CD4-positive, alpha-beta memory T cell (primary cell): Measurements from ENCODE around the gene MAD1L1. TPM values are rescaled to one million over a fixed set of nuclear protein-coding genes. Genes with fewer than 3 reads are reported as not detected.

Experiments
- CTCF ChIA-PET: fragments of 350-600 bp; sonication (Branson Sonifier 250); formaldehyde crosslinking; loops from one replicate; lab custom pipeline; 2021; ENCODE audit warnings: inconsistent platforms; ENCODE audit not compliant: partially characterized antibody; lab: Charles Lee
- POLR2A ChIA-PET: fragments of 350-600 bp; sonication (Branson Sonifier 250); formaldehyde crosslinking; loops from one replicate; lab custom pipeline; 2021; ENCODE audit not compliant: partially characterized antibody; lab: Charles Lee
- DNase-seq, 5 donors: peaks; one replicate each; pipeline versions ENCODE4 v3.0.0 to v3.0.0-alpha.2; 2020 to 2022; ENCODE audit warnings: mixed read lengths in 1 of 5
- H3K27ac ChIP-seq: one replicate; pipeline ENCODE4 v1.7.0; 2013; ENCODE audit warnings: low read depth, low read length
- H3K27me3 ChIP-seq: 2 replicates; pipeline ENCODE4 v1.7.0; 2013; ENCODE audit warnings: mild to moderate bottlenecking, low read length, moderate library complexity; ENCODE audit not compliant: insufficient read depth
- H3K36me3 ChIP-seq: 2 replicates; pipeline ENCODE4 v1.7.0; 2013; ENCODE audit warnings: mild to moderate bottlenecking, low read length, moderate library complexity; ENCODE audit not compliant: insufficient read depth
- H3K4me1 ChIP-seq: 2 replicates; pipeline ENCODE4 v1.7.0; 2013; ENCODE audit warnings: mild to moderate bottlenecking, low read length, moderate library complexity; ENCODE audit not compliant: insufficient read depth
- H3K4me3 ChIP-seq, 2 donors: one replicate each; pipeline ENCODE4 v1.7.0; 2013; ENCODE audit warnings: low read length in 2 of 2, mild to moderate bottlenecking in 1 of 2
- H3K9me3 ChIP-seq, 2 donors: one replicate each; pipeline ENCODE4 v1.7.0; 2013; ENCODE audit warnings: low read length in 2 of 2, control low read depth in 1 of 2; ENCODE audit not compliant: control insufficient read depth in 1 of 2
- H3K27ac Mint-ChIP-seq, 7 donors: one replicate each; pipeline ENCODE4 v1.8.0; 2020 to 2021; ENCODE audit warnings: mixed read lengths in 7 of 7, mild to moderate bottlenecking in 6 of 7, inconsistent platforms in 3 of 7, moderate library complexity in 3 of 7
- H3K27me3 Mint-ChIP-seq, 2 donors: one replicate each; pipeline ENCODE4 v1.8.0; 2020 to 2021; ENCODE audit warnings: mixed read lengths in 2 of 2
- H3K36me3 Mint-ChIP-seq, 2 donors: one replicate each; pipeline ENCODE4 v1.8.0; 2020 to 2021; ENCODE audit warnings: mixed read lengths in 2 of 2, inconsistent platforms in 1 of 2, mild to moderate bottlenecking in 1 of 2
- H3K4me1 Mint-ChIP-seq, 4 donors: one replicate each; pipeline ENCODE4 v1.8.0; 2020 to 2021; ENCODE audit warnings: mixed read lengths in 4 of 4, mild to moderate bottlenecking in 1 of 4
- H3K4me3 Mint-ChIP-seq, 8 donors: one replicate each; pipeline ENCODE4 v1.8.0; 2020 to 2021; ENCODE audit warnings: mixed read lengths in 8 of 8, mild to moderate bottlenecking in 7 of 8, moderate library complexity in 6 of 8, inconsistent platforms in 3 of 8
- H3K9me3 Mint-ChIP-seq, 8 donors: one replicate each; pipeline ENCODE4 v1.8.0; 2020 to 2021; ENCODE audit warnings: mixed read lengths in 8 of 8, mild to moderate bottlenecking in 5 of 8, inconsistent platforms in 3 of 8, moderate library complexity in 1 of 8
- intact Hi-C: fragments of 100-400 bp; cut with micrococcal nuclease; formaldehyde crosslinking; loops from one replicate; pipeline ENCODE4 v1.15.1; 2023
- polyA plus RNA-seq, 2 donors: library from polyadenylated mRNA; unstranded; fragments of 300-500 nt; fragmentation: Illumina TruSeq; gene quantifications; one replicate each; pipeline ENCODE4 v1.2.3, GENCODE V29; 2021
- total RNA-seq, 2 experiments: library from RNA; stranded (reverse); gene quantifications; one replicate each; pipeline ENCODE4 v1.2.3, GENCODE V29; 2021

The MAD1L1 gene
- total and polyA plus RNA-seq, 4 experiments from 2014 or later, result 89.9 to 132 (median 110) TPM

DNA sequence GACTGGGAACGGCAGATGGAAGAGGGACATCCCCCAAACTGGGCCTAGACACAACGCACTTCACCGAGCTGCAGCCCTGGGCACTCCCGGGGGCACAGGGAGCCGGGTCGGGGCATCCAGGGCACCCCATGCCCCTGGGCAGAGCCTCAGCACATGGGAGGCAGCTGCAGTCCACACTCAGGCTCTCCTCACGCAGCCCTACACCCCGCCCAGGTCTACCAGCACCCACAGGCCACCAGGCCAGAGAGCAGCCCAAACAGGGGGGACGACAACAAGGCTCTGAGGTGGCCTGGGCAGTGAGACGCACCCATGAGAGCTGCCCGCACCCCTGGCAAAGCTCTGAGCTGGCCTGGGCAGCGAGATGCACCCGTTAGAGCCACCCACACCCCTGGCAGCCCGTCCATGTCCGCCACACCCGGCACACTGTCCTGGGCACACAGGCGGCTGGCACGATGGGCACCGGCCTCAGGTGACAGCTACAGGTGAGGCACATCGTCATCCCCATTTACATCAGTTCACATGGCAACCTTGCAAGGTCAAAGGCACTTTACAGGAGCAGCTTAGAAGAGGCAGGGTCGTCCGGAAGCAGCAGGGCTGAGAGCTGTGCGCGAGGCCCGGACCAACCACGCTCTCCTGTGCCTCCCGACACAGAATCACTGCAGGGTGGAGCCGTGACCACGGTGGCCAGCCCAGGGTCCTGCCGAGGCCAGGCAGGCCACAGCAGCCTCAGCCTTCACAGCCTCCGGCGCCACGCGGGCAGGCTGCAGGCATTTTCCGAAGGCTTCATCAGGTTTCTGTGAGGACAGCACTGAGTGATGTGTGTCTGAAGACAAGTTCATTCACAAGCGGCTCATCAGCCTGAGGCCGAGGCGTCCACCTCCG is 228.6 kb downstream of the MAD1L1 start:
- no peaks in the 10 kb centered on the region for H3K9me3 ChIP-seq
- H3K27me3 ChIP-seq, result no peaks in the 10 kb centered on the region
- Mint-ChIP-seq H3K27ac (peak overlapping the region in 1 of 7 donors; percentile 41), H3K4me3 (no peak overlapping the region), H3K27me3 (no peaks in the 10 kb centered on the region), H3K4me1 (peaks cover 1 to 15% (median 5%) of the 10 kb centered on the region in 4 donors), H3K9me3 (no peaks in the 10 kb centered on the region), H3K36me3 (peaks cover 0 to 2% of the 10 kb centered on the region in 2 donors)
- no peak overlapping the region for H3K4me3 ChIP-seq
- ChIA-PET POLR2A (no interaction called here), CTCF (no interaction called here)
- intact Hi-C loops, result no loop called here
- no peaks in the 10 kb centered on the region for H3K36me3 ChIP-seq
- no peak for DNase-seq
- no peaks in the 10 kb centered on the region for H3K4me1 ChIP-seq
- H3K27ac ChIP-seq, result no peak overlapping the region

DNA sequence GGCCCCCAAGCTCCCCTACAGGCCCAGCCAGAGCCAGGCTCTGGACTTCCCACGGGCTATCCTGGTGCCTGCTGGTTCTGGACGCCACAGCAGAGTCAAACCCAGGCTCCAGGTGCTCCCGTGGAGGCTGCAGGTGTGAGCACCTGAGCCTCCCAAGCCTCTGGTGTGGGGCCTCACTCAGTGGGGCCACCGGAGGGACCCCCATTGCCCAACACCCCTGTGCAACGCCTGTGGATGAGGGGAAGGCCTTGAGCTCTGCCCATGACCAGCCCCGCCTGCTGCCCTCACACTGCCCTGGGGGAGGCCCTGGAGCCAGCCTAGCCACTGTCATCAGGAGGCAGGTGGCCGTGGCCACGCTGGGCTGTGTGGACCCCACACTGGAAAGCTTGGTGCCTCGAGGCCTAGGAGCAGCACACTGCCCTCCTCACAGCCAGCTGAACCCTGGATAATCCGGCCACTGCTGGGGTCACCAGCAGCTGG is 229.3 kb downstream of the MAD1L1 start:
- H3K36me3 ChIP-seq, result no peaks in the 10 kb centered on the region
- Mint-ChIP-seq H3K4me1 (peaks cover 1 to 15% (median 5%) of the 10 kb centered on the region in 4 donors), H3K4me3 (no peak overlapping the region), H3K27me3 (no peaks in the 10 kb centered on the region), H3K27ac (no peak overlapping the region), H3K9me3 (no peaks in the 10 kb centered on the region), H3K36me3 (peaks cover 0 to 2% of the 10 kb centered on the region in 2 donors)
- no peak overlapping the region for H3K4me3 ChIP-seq
- H3K27me3 ChIP-seq, result no peaks in the 10 kb centered on the region
- H3K4me1 ChIP-seq, result no peaks in the 10 kb centered on the region
- no peak overlapping the region for H3K27ac ChIP-seq
- intact Hi-C loops, result no loop called here
- POLR2A ChIA-PET, result no interaction called here
- CTCF ChIA-PET, result no interaction called here
- H3K9me3 ChIP-seq, result no peaks in the 10 kb centered on the region
- DNase-seq, result no peak

- Histone ChIP-seq H3K36me3 (no peaks in the 10 kb centered on the region), H3K4me1 (no peaks in the 10 kb centered on the region), H3K27ac (no peak overlapping the region), H3K4me3 (no peak overlapping the region), H3K27me3 (no peaks in the 10 kb centered on the region), H3K9me3 (no peaks in the 10 kb centered on the region)
- H3K36me3 Mint-ChIP-seq, result peaks cover 0 to under 1% of the 10 kb centered on the region in 2 donors
- POLR2A ChIA-PET, result no interaction called here
- CTCF ChIA-PET, result no interaction called here
- no peak for DNase-seq
- intact Hi-C loops, result no loop called here
- peak overlapping the region in 1 of 7 donors; percentile 73 for H3K27ac Mint-ChIP-seq
- H3K27me3 Mint-ChIP-seq, result no peaks in the 10 kb centered on the region
- peaks cover 1 to 15% (median 5%) of the 10 kb centered on the region in 4 donors for H3K4me1 Mint-ChIP-seq
- peak overlapping the region in 1 of 8 donors; percentile 20 for H3K4me3 Mint-ChIP-seq
- H3K9me3 Mint-ChIP-seq, result no peaks in the 10 kb centered on the region
These were observed 229.9 kb downstream of the MAD1L1 start for GRCh38 chr7:2002561-2003450.

DNA sequence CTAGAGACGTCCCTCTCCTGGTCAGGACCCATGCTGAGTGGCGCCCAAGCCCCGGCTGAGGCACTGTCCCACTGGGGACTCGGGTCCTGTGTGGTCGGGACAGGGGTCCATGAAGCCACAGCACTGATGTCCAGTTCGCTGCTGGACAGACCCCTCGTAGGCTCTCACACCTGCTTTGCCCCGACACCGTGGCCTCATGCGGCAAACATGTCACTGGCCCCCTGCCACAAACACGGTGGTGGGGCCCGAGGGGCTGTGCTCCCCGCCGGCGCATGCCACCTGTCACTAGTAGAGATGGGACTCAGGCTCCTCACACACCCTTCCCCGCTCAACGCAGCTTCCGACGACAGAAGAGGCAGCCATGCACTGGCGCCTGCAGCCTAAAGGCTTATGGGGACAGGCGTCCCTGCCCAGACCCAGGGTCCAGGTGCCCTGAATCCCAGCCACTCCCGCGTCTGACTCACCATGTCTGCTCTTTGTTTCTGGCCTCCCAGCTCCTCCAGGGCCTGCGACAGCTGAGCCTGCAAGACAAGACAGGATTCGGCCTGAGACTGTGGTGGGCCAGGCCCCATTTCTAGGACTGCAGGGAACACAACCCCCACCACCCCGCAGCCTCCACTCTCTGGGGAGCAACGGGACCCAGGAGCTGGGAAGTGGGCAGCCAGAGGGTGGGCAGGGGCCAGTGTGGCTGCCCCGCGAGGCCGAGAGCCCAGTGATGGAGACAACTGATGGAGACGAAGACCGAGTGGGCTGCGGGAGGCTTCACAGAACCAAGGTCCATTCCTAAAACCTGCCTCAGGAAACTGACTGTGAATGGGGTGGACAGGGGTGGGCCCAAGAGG is 230.9 kb downstream of the MAD1L1 start:
- Mint-ChIP-seq H3K4me3 (no peak overlapping the region), H3K4me1 (peaks cover 1 to 15% (median 5%) of the 10 kb centered on the region in 4 donors), H3K36me3 (no peaks in the 10 kb centered on the region), H3K9me3 (no peaks in the 10 kb centered on the region), H3K27me3 (no peaks in the 10 kb centered on the region), H3K27ac (no peak overlapping the region)
- ChIA-PET CTCF (no interaction called here), POLR2A (no interaction called here)
- Histone ChIP-seq H3K4me3 (no peak overlapping the region), H3K27me3 (no peaks in the 10 kb centered on the region), H3K9me3 (no peaks in the 10 kb centered on the region), H3K36me3 (no peaks in the 10 kb centered on the region), H3K27ac (no peak overlapping the region), H3K4me1 (no peaks in the 10 kb centered on the region)
- no peak for DNase-seq
- intact Hi-C loops, result no loop called here

DNA sequence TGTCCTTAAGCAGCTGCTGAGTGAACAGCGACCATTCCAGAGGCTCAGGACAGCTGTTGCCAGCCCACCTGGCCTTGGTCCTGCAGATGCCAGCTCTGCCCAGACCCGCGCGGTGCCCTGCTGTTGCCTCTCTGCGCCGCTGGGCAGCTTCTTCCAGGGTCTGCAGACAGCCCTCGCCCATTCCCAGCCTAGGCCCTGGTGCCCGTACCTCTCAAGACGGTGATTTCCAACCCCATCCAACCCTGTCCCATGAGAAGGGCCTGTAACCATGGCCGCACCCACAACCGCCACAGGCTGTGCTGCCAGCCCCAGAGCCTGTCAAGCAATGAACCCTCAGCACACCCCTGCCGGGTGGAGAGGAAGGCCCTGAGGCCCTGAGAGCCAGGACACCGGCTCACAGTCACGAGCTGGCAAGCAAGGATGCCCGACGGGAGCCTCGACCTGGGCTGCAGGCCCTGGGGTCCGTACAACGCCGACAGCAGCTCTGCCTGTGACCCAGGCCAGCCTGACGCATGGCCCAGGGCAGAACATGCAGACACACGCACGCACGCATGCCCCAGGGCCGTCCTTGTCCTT is 231.9 kb downstream of the MAD1L1 start:
- intact Hi-C loops, result no loop called here
- H3K27ac ChIP-seq, result no peak overlapping the region
- H3K4me1 Mint-ChIP-seq, result peaks cover 0 to 9% (median under 1%) of the 10 kb centered on the region in 4 donors
- ChIA-PET CTCF (no interaction called here), POLR2A (no interaction called here)
- no peak overlapping the region for H3K4me3 ChIP-seq
- no peak overlapping the region for H3K27ac Mint-ChIP-seq
- H3K4me3 Mint-ChIP-seq, result no peak overlapping the region
- no peaks in the 10 kb centered on the region for H3K9me3 ChIP-seq
- no peaks in the 10 kb centered on the region for H3K36me3 ChIP-seq
- DNase-seq, result no peak
- H3K27me3 Mint-ChIP-seq, result no peaks in the 10 kb centered on the region
- no peaks in the 10 kb centered on the region for H3K27me3 ChIP-seq
- no peaks in the 10 kb centered on the region for H3K4me1 ChIP-seq
- no peaks in the 10 kb centered on the region for H3K36me3 Mint-ChIP-seq
- H3K9me3 Mint-ChIP-seq, result no peaks in the 10 kb centered on the region

DNA sequence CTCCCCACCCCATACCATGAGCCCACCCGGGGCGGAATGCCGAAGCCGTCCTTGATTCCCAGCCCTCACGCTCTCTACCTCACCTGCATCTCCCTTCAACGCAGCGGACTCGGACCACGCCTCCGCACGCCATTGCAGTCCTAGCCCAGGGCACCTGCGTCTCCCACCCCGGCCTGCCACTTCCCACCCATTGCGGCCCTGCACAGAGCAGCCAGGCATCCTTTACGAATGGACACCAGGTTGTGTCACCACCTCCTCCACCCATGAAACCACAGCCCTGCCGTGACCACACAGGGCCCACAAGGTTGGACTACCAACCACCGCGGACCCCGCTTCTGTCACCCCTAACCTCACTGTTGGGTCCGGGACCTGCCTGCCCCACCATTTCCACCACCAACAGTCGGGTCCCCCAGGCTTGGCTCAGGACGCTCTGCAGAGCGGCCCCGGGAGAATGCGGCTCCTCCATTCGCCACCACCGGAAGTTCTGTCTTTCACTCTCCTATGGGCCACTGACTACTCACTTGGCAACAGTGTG is 232.5 kb downstream of the MAD1L1 start:
- H3K27ac Mint-ChIP-seq, result peak overlapping the region in 3 of 7 donors; percentile 42 to 79 (median 44)

More for the DNA sequence above, 232.5 kb downstream of the MAD1L1 start:
- H3K9me3 Mint-ChIP-seq, result no peaks in the 10 kb centered on the region
- no peak overlapping the region for H3K27ac ChIP-seq
- intact Hi-C loops, result no loop called here
- POLR2A ChIA-PET, result no interaction called here
- H3K4me1 ChIP-seq, result no peaks in the 10 kb centered on the region
- H3K36me3 Mint-ChIP-seq, result no peaks in the 10 kb centered on the region
- H3K4me3 Mint-ChIP-seq, result no peak overlapping the region
- H3K4me3 ChIP-seq, result no peak overlapping the region
- no peaks in the 10 kb centered on the region for H3K27me3 Mint-ChIP-seq
- no peak for DNase-seq
- CTCF ChIA-PET, result no interaction called here
- no peaks in the 10 kb centered on the region for H3K36me3 ChIP-seq
- no peaks in the 10 kb centered on the region for H3K27me3 ChIP-seq
- H3K9me3 ChIP-seq, result no peaks in the 10 kb centered on the region
- H3K4me1 Mint-ChIP-seq, result peaks cover 0 to 7% (median under 1%) of the 10 kb centered on the region in 4 donors
